Raji (cell line): Measurements from ENCODE around the gene SLX4IP.

Experiments used
- POLR2A ChIP-seq: IDR thresholded peaks from 2 replicates; pipeline ENCODE4 v1.6.1; 2011; ENCODE audit warnings: low read depth, low read length, control low read depth; ENCODE audit not compliant: insufficient read depth

The SLX4IP gene

GRCh38 chr20:10443936-10444335 is 8.8 kb downstream of the SLX4IP start:
- no peak for TF ChIP-seq POLR2A

- TF ChIP-seq POLR2A: no peak
Measured at GRCh38 chr20:10445758-10446157, 10.7 kb downstream of the SLX4IP start.

- TF ChIP-seq POLR2A: peak; percentile 33; the same call in 1 of the 2 replicates
Measured at GRCh38 chr20:10447028-10447427, 11.9 kb downstream of the SLX4IP start.

GRCh38 chr20:10448270-10449156 is 13.4 kb downstream of the SLX4IP start:
- no peak for TF ChIP-seq POLR2A

- TF ChIP-seq POLR2A: no peak
Measured at GRCh38 chr20:10449270-10449669, 14.2 kb downstream of the SLX4IP start.

- TF ChIP-seq POLR2A: no peak
Measured at GRCh38 chr20:10453241-10453640, 18.1 kb downstream of the SLX4IP start.

- no peak for TF ChIP-seq POLR2A
Measured at GRCh38 chr20:10454151-10454750, 19.1 kb downstream of the SLX4IP start.

- no peak for TF ChIP-seq POLR2A
Measured at GRCh38 chr20:10461495-10461894, 26.4 kb downstream of the SLX4IP start.

- no peak for TF ChIP-seq POLR2A
Measured at GRCh38 chr20:10462516-10462915, 27.4 kb downstream of the SLX4IP start.

GRCh38 chr20:10463622-10464021 is 28.5 kb downstream of the SLX4IP start:
- TF ChIP-seq POLR2A: no peak

GRCh38 chr20:10465135-10465534 is 30.0 kb downstream of the SLX4IP start:
- TF ChIP-seq POLR2A: no peak

GRCh38 chr20:10466325-10466724 is 31.2 kb downstream of the SLX4IP start:
- no peak for TF ChIP-seq POLR2A

- TF ChIP-seq POLR2A: no peak
Measured at GRCh38 chr20:10466855-10467254, 31.8 kb downstream of the SLX4IP start.

GRCh38 chr20:10467681-10468339 is 32.7 kb downstream of the SLX4IP start:
- TF ChIP-seq POLR2A: no peak

- TF ChIP-seq POLR2A: no peak
Measured at GRCh38 chr20:10468340-10468845, 33.3 kb downstream of the SLX4IP start.

GRCh38 chr20:10469056-10469455 is 34.0 kb downstream of the SLX4IP start:
- TF ChIP-seq POLR2A: no peak
